Measurements from ENCODE around the gene STX4. TPM values are rescaled to one million over a fixed set of nuclear protein-coding genes. Genes with fewer than 3 reads are reported as not detected.

STX4 gene
- total RNA-seq, 1 experiment from 2014 or later, result 32.3 TPM

- no peak overlapping the region for H2AFZ ChIP-seq (ENCODE audit: low read length)
- H3K79me2 ChIP-seq (ENCODE audit: insufficient read depth, low read length), result no peaks in the 10 kb centered on the region
Measured at GRCh38 chr16:31009120-31009519, 24.2 kb upstream of the STX4 start.

More at GRCh38 chr16:31009120-31009519, 24.2 kb upstream of the STX4 start:
- no peak overlapping the region for H2BK15ac ChIP-seq (ENCODE audit: low read depth, low read length)
- no CpG with 5 or more reads among the region's 7 CpGs for WGBS (ENCODE audit: extremely low coverage, insufficient read length, low lambda C conversion rate)
- DNase-seq, result no peak
- no peak overlapping the region for H2BK20ac ChIP-seq (ENCODE audit: low read depth, low read length, poor library complexity, severe bottlenecking)
- H3K14ac ChIP-seq (ENCODE audit: insufficient read depth, low read length), result no peak overlapping the region; the same call in 1 of the 2 replicates
- no peak overlapping the region for H4K8ac ChIP-seq (replicated peaks; ENCODE audit: insufficient read length, low read depth, low read length)
- no peaks in the 10 kb centered on the region for H4K20me1 ChIP-seq (ENCODE audit: control insufficient read depth, insufficient read depth, insufficient read length)
- Mint-ChIP-seq H3K27me3 (ENCODE audit: low read depth) (peaks cover 31% of the 10 kb centered on the region), H3K4me1 (peaks cover 24 to 39% of the 10 kb centered on the region in 2 experiments), H3K27ac (no peak overlapping the region; a peak in 1 of 7 replicates), H3K4me3 (peak overlapping the region; percentile 72 to 86; a peak in 3 of 5 replicates), H3K9me3 (no peaks in the 10 kb centered on the region; a peak in 1 of 5 replicates), H3K36me3 (ENCODE audit: insufficient read depth in 1 of 3, low read depth in 3 of 3) (no peaks in the 10 kb centered on the region; a peak in 1 of 7 replicates)
- H3K23ac ChIP-seq (ENCODE audit: insufficient read length, low read depth, low read length), result no peak overlapping the region
- no peak overlapping the region for H2BK12ac ChIP-seq (ENCODE audit: insufficient read length, low read depth, low read length)
- no peak overlapping the region for H3K9ac ChIP-seq (ENCODE audit: extremely low read depth, insufficient read length, low read length)
- no peak overlapping the region for H3K27ac ChIP-seq (ENCODE audit: insufficient read length, low read depth, low read length)
- no peaks in the 10 kb centered on the region for H3K79me1 ChIP-seq (ENCODE audit: insufficient read depth, low read depth, low read length, poor library complexity, severe bottlenecking)
- H2BK5ac ChIP-seq (ENCODE audit: insufficient read length, low read length), result no peak overlapping the region
- no peaks in the 10 kb centered on the region for H3K27me3 ChIP-seq (ENCODE audit: insufficient read depth, low read length)
- peaks cover 5% of the 10 kb centered on the region for H3K23me2 ChIP-seq (ENCODE audit: insufficient read length, low read depth, low read length, poor library complexity, severe bottlenecking)
- no peak overlapping the region for H3K4me2 ChIP-seq (ENCODE audit: insufficient read depth, insufficient read length, low read length)
- no peak overlapping the region for H3K56ac ChIP-seq (ENCODE audit: insufficient read length, low read depth, low read length)
- H3K4ac ChIP-seq (ENCODE audit: low read depth, low read length), result no peak overlapping the region
- H3T11ph ChIP-seq (ENCODE audit: low read length), result no peak overlapping the region
- no peak overlapping the region for H2BK120ac ChIP-seq (ENCODE audit: low read depth, low read length, poor library complexity, severe bottlenecking)
- no peak overlapping the region for H3K18ac ChIP-seq (ENCODE audit: insufficient read length, low read depth, low read length)
- H3K9me3 ChIP-seq (ENCODE audit: control insufficient read depth, low read depth, low read length), result no peaks in the 10 kb centered on the region
- no peak overlapping the region for H2AK5ac ChIP-seq (ENCODE audit: insufficient read length, low read length)
- TF ChIP-seq CTCF (conservative IDR thresholded peaks at IDR 0.05), result no peak
- H4K91ac ChIP-seq (ENCODE audit: insufficient read length, low read depth, low read length), result no peak overlapping the region
- H4K5ac ChIP-seq (ENCODE audit: insufficient read length, low read depth, low read length), result no peak overlapping the region
- peaks cover 3% of the 10 kb centered on the region; the same call in 1 of the 2 replicates for H3K4me1 ChIP-seq (ENCODE audit: insufficient read depth, low read length)
